ENCODE results near the gene GSS.

Gene GSS

GRCh38 chr20:34999782-35000181, 44.2 kb upstream of the GSS start:
- Histone ChIP-seq H3K9ac (ENCODE audit: low read length in 5 of 5) (no peak overlapping the region), H3K4me1 (ENCODE audit: control insufficient read depth in 5 of 5, insufficient read depth in 5 of 5, low read length in 5 of 5) (peaks cover 0 to 11% (median 0%) of the 10 kb centered on the region in 5 donors), H3K9me3 (ENCODE audit: control insufficient read depth in 5 of 5, low read length in 5 of 5) (no peaks in the 10 kb centered on the region), H3K27me3 (ENCODE audit: control insufficient read depth in 5 of 5, insufficient read depth in 4 of 5, low read length in 5 of 5) (no peaks in the 10 kb centered on the region), H3K27ac (ENCODE audit: low read depth, low read length) (no peak overlapping the region), H3K36me3 (ENCODE audit: control insufficient read depth in 5 of 5, insufficient read depth in 5 of 5, low read length in 5 of 5) (peaks cover 0 to 97% (median 89%) of the 10 kb centered on the region in 5 donors), H3K4me3 (ENCODE audit: low read depth in 1 of 5, low read length in 5 of 5) (no peak overlapping the region)

GRCh38 chr20:34999021-34999451, 43.4 kb upstream of the GSS start:
- H3K27ac ChIP-seq (ENCODE audit: low read depth, low read length), result no peak overlapping the region
- no peak overlapping the region for H3K9ac ChIP-seq (ENCODE audit: low read length in 5 of 5)
- H3K4me1 ChIP-seq (ENCODE audit: control insufficient read depth in 5 of 5, insufficient read depth in 5 of 5, low read length in 5 of 5), result peaks cover 0 to 11% (median 0%) of the 10 kb centered on the region in 5 donors
- no peaks in the 10 kb centered on the region for H3K9me3 ChIP-seq (ENCODE audit: control insufficient read depth in 5 of 5, low read length in 5 of 5)
- no peak overlapping the region for H3K4me3 ChIP-seq (ENCODE audit: low read depth in 1 of 5, low read length in 5 of 5)
- no peaks in the 10 kb centered on the region for H3K27me3 ChIP-seq (ENCODE audit: control insufficient read depth in 5 of 5, insufficient read depth in 4 of 5, low read length in 5 of 5)
- H3K36me3 ChIP-seq (ENCODE audit: control insufficient read depth in 5 of 5, insufficient read depth in 5 of 5, low read length in 5 of 5), result peaks cover 0 to 97% (median 89%) of the 10 kb centered on the region in 5 donors

GRCh38 chr20:34998331-34998950, 42.8 kb upstream of the GSS start:
- Histone ChIP-seq H3K4me1 (ENCODE audit: control insufficient read depth in 5 of 5, insufficient read depth in 5 of 5, low read length in 5 of 5) (peaks cover 0 to 11% (median 0%) of the 10 kb centered on the region in 5 donors), H3K9me3 (ENCODE audit: control insufficient read depth in 5 of 5, low read length in 5 of 5) (no peaks in the 10 kb centered on the region), H3K27me3 (ENCODE audit: control insufficient read depth in 5 of 5, insufficient read depth in 4 of 5, low read length in 5 of 5) (no peaks in the 10 kb centered on the region), H3K9ac (ENCODE audit: low read length in 5 of 5) (no peak overlapping the region), H3K4me3 (ENCODE audit: low read depth in 1 of 5, low read length in 5 of 5) (no peak overlapping the region), H3K36me3 (ENCODE audit: control insufficient read depth in 5 of 5, insufficient read depth in 5 of 5, low read length in 5 of 5) (peaks cover 0 to 97% (median 89%) of the 10 kb centered on the region in 5 donors), H3K27ac (ENCODE audit: low read depth, low read length) (no peak overlapping the region)

GRCh38 chr20:34997774-34998173, 42.2 kb upstream of the GSS start:
- Histone ChIP-seq H3K9ac (ENCODE audit: low read length in 5 of 5) (peak overlapping the region in 1 of 5 donors; percentile 27), H3K36me3 (ENCODE audit: control insufficient read depth in 5 of 5, insufficient read depth in 5 of 5, low read length in 5 of 5) (peaks cover 0 to 97% (median 89%) of the 10 kb centered on the region in 5 donors), H3K27me3 (ENCODE audit: control insufficient read depth in 5 of 5, insufficient read depth in 4 of 5, low read length in 5 of 5) (no peaks in the 10 kb centered on the region), H3K4me1 (ENCODE audit: control insufficient read depth in 5 of 5, insufficient read depth in 5 of 5, low read length in 5 of 5) (peaks cover 0 to 11% (median 0%) of the 10 kb centered on the region in 5 donors), H3K4me3 (ENCODE audit: low read depth in 1 of 5, low read length in 5 of 5) (no peak overlapping the region), H3K9me3 (ENCODE audit: control insufficient read depth in 5 of 5, low read length in 5 of 5) (no peaks in the 10 kb centered on the region), H3K27ac (ENCODE audit: low read depth, low read length) (no peak overlapping the region)

GRCh38 chr20:34997131-34997561, 41.5 kb upstream of the GSS start:
- Histone ChIP-seq H3K9ac (ENCODE audit: low read length in 5 of 5) (no peak overlapping the region), H3K27me3 (ENCODE audit: control insufficient read depth in 5 of 5, insufficient read depth in 4 of 5, low read length in 5 of 5) (no peaks in the 10 kb centered on the region), H3K27ac (ENCODE audit: low read depth, low read length) (no peak overlapping the region), H3K4me1 (ENCODE audit: control insufficient read depth in 5 of 5, insufficient read depth in 5 of 5, low read length in 5 of 5) (peaks cover 0 to 11% (median 0%) of the 10 kb centered on the region in 5 donors), H3K9me3 (ENCODE audit: control insufficient read depth in 5 of 5, low read length in 5 of 5) (no peaks in the 10 kb centered on the region), H3K36me3 (ENCODE audit: control insufficient read depth in 5 of 5, insufficient read depth in 5 of 5, low read length in 5 of 5) (peaks cover 0 to 93% (median 82%) of the 10 kb centered on the region in 5 donors), H3K4me3 (ENCODE audit: low read depth in 1 of 5, low read length in 5 of 5) (no peak overlapping the region)

GRCh38 chr20:34996243-34997028, 40.8 kb upstream of the GSS start:
- Histone ChIP-seq H3K4me1 (ENCODE audit: control insufficient read depth in 5 of 5, insufficient read depth in 5 of 5, low read length in 5 of 5) (peaks cover 0 to 11% (median 0%) of the 10 kb centered on the region in 5 donors), H3K27ac (ENCODE audit: low read depth, low read length) (no peak overlapping the region), H3K9me3 (ENCODE audit: control insufficient read depth in 5 of 5, low read length in 5 of 5) (no peaks in the 10 kb centered on the region), H3K36me3 (ENCODE audit: control insufficient read depth in 5 of 5, insufficient read depth in 5 of 5, low read length in 5 of 5) (peaks cover 0 to 86% (median 75%) of the 10 kb centered on the region in 5 donors), H3K27me3 (ENCODE audit: control insufficient read depth in 5 of 5, insufficient read depth in 4 of 5, low read length in 5 of 5) (no peaks in the 10 kb centered on the region), H3K4me3 (ENCODE audit: low read depth in 1 of 5, low read length in 5 of 5) (no peak overlapping the region), H3K9ac (ENCODE audit: low read length in 5 of 5) (no peak overlapping the region)

GRCh38 chr20:34995696-34996095, 40.1 kb upstream of the GSS start:
- Histone ChIP-seq H3K27ac (ENCODE audit: low read depth, low read length) (no peak overlapping the region), H3K9me3 (ENCODE audit: control insufficient read depth in 5 of 5, low read length in 5 of 5) (no peaks in the 10 kb centered on the region), H3K4me3 (ENCODE audit: low read depth in 1 of 5, low read length in 5 of 5) (no peak overlapping the region), H3K9ac (ENCODE audit: low read length in 5 of 5) (no peak overlapping the region), H3K36me3 (ENCODE audit: control insufficient read depth in 5 of 5, insufficient read depth in 5 of 5, low read length in 5 of 5) (peaks cover 0 to 82% (median 68%) of the 10 kb centered on the region in 5 donors), H3K27me3 (ENCODE audit: control insufficient read depth in 5 of 5, insufficient read depth in 4 of 5, low read length in 5 of 5) (no peaks in the 10 kb centered on the region), H3K4me1 (ENCODE audit: control insufficient read depth in 5 of 5, insufficient read depth in 5 of 5, low read length in 5 of 5) (peaks cover 0 to 11% (median 0%) of the 10 kb centered on the region in 5 donors)

GRCh38 chr20:34995192-34995591, 39.6 kb upstream of the GSS start:
- no peak overlapping the region for H3K9ac ChIP-seq (ENCODE audit: low read length in 5 of 5)
- H3K4me3 ChIP-seq (ENCODE audit: low read depth in 1 of 5, low read length in 5 of 5), result no peak overlapping the region
- no peaks in the 10 kb centered on the region for H3K9me3 ChIP-seq (ENCODE audit: control insufficient read depth in 5 of 5, low read length in 5 of 5)
- peaks cover 0 to 77% (median 63%) of the 10 kb centered on the region in 5 donors for H3K36me3 ChIP-seq (ENCODE audit: control insufficient read depth in 5 of 5, insufficient read depth in 5 of 5, low read length in 5 of 5)
- peaks cover 0 to 11% (median 0%) of the 10 kb centered on the region in 5 donors for H3K4me1 ChIP-seq (ENCODE audit: control insufficient read depth in 5 of 5, insufficient read depth in 5 of 5, low read length in 5 of 5)
- no peaks in the 10 kb centered on the region for H3K27me3 ChIP-seq (ENCODE audit: control insufficient read depth in 5 of 5, insufficient read depth in 4 of 5, low read length in 5 of 5)
- H3K27ac ChIP-seq (ENCODE audit: low read depth, low read length), result no peak overlapping the region

- peaks cover 0 to 11% (median 0%) of the 10 kb centered on the region in 5 donors for H3K4me1 ChIP-seq (ENCODE audit: control insufficient read depth in 5 of 5, insufficient read depth in 5 of 5, low read length in 5 of 5)
- no peaks in the 10 kb centered on the region for H3K9me3 ChIP-seq (ENCODE audit: control insufficient read depth in 5 of 5, low read length in 5 of 5)
- no peaks in the 10 kb centered on the region for H3K27me3 ChIP-seq (ENCODE audit: control insufficient read depth in 5 of 5, insufficient read depth in 4 of 5, low read length in 5 of 5)
- H3K9ac ChIP-seq (ENCODE audit: low read length in 5 of 5), result no peak overlapping the region
- H3K4me3 ChIP-seq (ENCODE audit: low read depth in 1 of 5, low read length in 5 of 5), result no peak overlapping the region
- H3K27ac ChIP-seq (ENCODE audit: low read depth, low read length), result no peak overlapping the region
- peaks cover 0 to 71% (median 57%) of the 10 kb centered on the region in 5 donors for H3K36me3 ChIP-seq (ENCODE audit: control insufficient read depth in 5 of 5, insufficient read depth in 5 of 5, low read length in 5 of 5)
Measured at GRCh38 chr20:34994509-34995131, 39.0 kb upstream of the GSS start.

Measured in subcutaneous abdominal adipose tissue (tissue), 5 donors.